OCI-LY1 (cell line): ENCODE measurements around the gene RASL10A.

Source experiments
- H2AFZ ChIP-seq: fragments of 200-600 bp; sonication (generic), shearing (Covaris generic); 2 replicates; pipeline ENCODE4 v1.6.0; 2014; ENCODE audit warnings: antibody characterized with exemption, mild to moderate bottlenecking, low read length
- H3F3A ChIP-seq: fragments of 200-600 bp; sonication (generic), shearing (Covaris generic); 2 replicates; pipeline ENCODE4 v1.6.0; 2014; ENCODE audit warnings: mild to moderate bottlenecking, antibody characterized with exemption, low read length, moderate library complexity; ENCODE audit not compliant: insufficient read depth
- H3K27ac ChIP-seq: fragments of 200-600 bp; sonication (generic); 2 replicates; pipeline ENCODE4 v1.5.1; 2014; ENCODE audit warnings: low read length, mixed run types, mild to moderate bottlenecking, low read depth; ENCODE audit not compliant: poor library complexity, severe bottlenecking
- H3K27me3 ChIP-seq: fragments of 200-600 bp; sonication (generic); 2 replicates; pipeline ENCODE4 v1.6.0; 2014; ENCODE audit warnings: antibody characterized with exemption, mild to moderate bottlenecking, low read length, moderate library complexity; ENCODE audit not compliant: insufficient read depth
- H3K36me3 ChIP-seq: fragments of 200-600 bp; sonication (generic); 2 replicates; pipeline ENCODE4 v1.6.1; 2014; ENCODE audit warnings: mild to moderate bottlenecking, antibody characterized with exemption, low read length, moderate library complexity, mixed read lengths; ENCODE audit not compliant: insufficient read depth
- H3K4me1 ChIP-seq: fragments of 200-600 bp; sonication (generic); 2 replicates; pipeline ENCODE4 v1.5.1; 2014; ENCODE audit warnings: mild to moderate bottlenecking, low read length, moderate library complexity; ENCODE audit not compliant: insufficient read depth, severe bottlenecking
- H3K4me2 ChIP-seq: fragments of 200-600 bp; sonication (generic), shearing (Covaris generic); 2 replicates; pipeline ENCODE4 v1.6.1; 2014; ENCODE audit warnings: low read length
- H3K4me3 ChIP-seq: fragments of 200-600 bp; sonication (generic); 2 replicates; pipeline ENCODE4 v1.5.1; 2014; ENCODE audit warnings: low read length, low read depth, mild to moderate bottlenecking, mixed read lengths; ENCODE audit not compliant: poor library complexity, severe bottlenecking
- H3K79me2 ChIP-seq: fragments of 200-600 bp; shearing (Covaris generic); 2 replicates; pipeline ENCODE4 v1.6.1; 2016; ENCODE audit warnings: mixed run types, low read length, mixed read lengths; ENCODE audit not compliant: insufficient read depth
- H3K9ac ChIP-seq: fragments of 200-600 bp; sonication (generic), shearing (Covaris generic); 2 replicates; pipeline ENCODE4 v1.6.1; 2014; ENCODE audit warnings: mild to moderate bottlenecking, low read length, mixed read lengths
- H3K9me2 ChIP-seq: fragments of 200-600 bp; sonication (generic), shearing (Covaris generic); 2 replicates; pipeline ENCODE4 v1.6.1; 2014; ENCODE audit warnings: low read depth, mild to moderate bottlenecking, low read length, mixed read lengths
- H3K9me3 ChIP-seq: fragments of 200-600 bp; shearing (Covaris generic); 2 replicates; pipeline ENCODE4 v1.6.1; 2014; ENCODE audit warnings: low read length, mixed read lengths
- H4K20me1 ChIP-seq: fragments of 200-600 bp; sonication (generic), shearing (Covaris generic); 2 replicates; pipeline ENCODE4 v1.6.0; 2016; ENCODE audit warnings: mild to moderate bottlenecking, low read length; ENCODE audit not compliant: insufficient read depth
- CTCF ChIP-seq: fragments of 200-600 bp; sonication (generic), shearing (Covaris generic); IDR thresholded peaks from 2 replicates; pipeline ENCODE4 v1.5.1; 2017; ENCODE audit warnings: mild to moderate bottlenecking, antibody characterized with exemption, low read length, moderate library complexity, mixed read lengths
- EZH2 ChIP-seq: fragments of 200-600 bp; sonication (generic), shearing (Covaris generic); IDR thresholded peaks from 2 replicates; pipeline ENCODE4 v1.8.0; 2017; ENCODE audit warnings: borderline replicate concordance, mixed run types, mild to moderate bottlenecking, antibody characterized with exemption, low read length, moderate library complexity, mixed read lengths

Gene RASL10A

GRCh38 chr22:29334696-29335344 is 19.3 kb upstream of the RASL10A start:
- peaks cover 96% of the 10 kb centered on the region for H3K36me3 ChIP-seq
- no peaks in the 10 kb centered on the region for H3K27me3 ChIP-seq
- no peak overlapping the region for H3K27ac ChIP-seq
- no peak overlapping the region for H2AFZ ChIP-seq
- H3K9me3 ChIP-seq: no peaks in the 10 kb centered on the region
- no peak overlapping the region for H3K4me2 ChIP-seq
- H4K20me1 ChIP-seq: no peaks in the 10 kb centered on the region
- TF ChIP-seq CTCF (no peak), EZH2 (no peak)
- H3K4me1 ChIP-seq: no peaks in the 10 kb centered on the region
- H3F3A ChIP-seq: no peaks in the 10 kb centered on the region
- no peak overlapping the region for H3K9ac ChIP-seq
- H3K79me2 ChIP-seq: no peaks in the 10 kb centered on the region
- H3K4me3 ChIP-seq: no peak overlapping the region
- no peaks in the 10 kb centered on the region for H3K9me2 ChIP-seq

- Histone ChIP-seq H4K20me1 (no peaks in the 10 kb centered on the region), H3K9me3 (no peaks in the 10 kb centered on the region)
Observed at GRCh38 chr22:29334148-29334547, 18.7 kb upstream of the RASL10A start.

GRCh38 chr22:29332886-29333496 is 17.5 kb upstream of the RASL10A start:
- Histone ChIP-seq H3K4me1 (no peaks in the 10 kb centered on the region), H3K36me3 (peaks cover 97% of the 10 kb centered on the region), H3K79me2 (no peaks in the 10 kb centered on the region), H3K4me3 (no peak overlapping the region), H3F3A (no peaks in the 10 kb centered on the region), H3K27ac (no peak overlapping the region), H3K9me3 (no peaks in the 10 kb centered on the region), H3K9ac (no peak overlapping the region), H3K9me2 (no peaks in the 10 kb centered on the region), H4K20me1 (no peaks in the 10 kb centered on the region), H3K4me2 (no peak overlapping the region), H3K27me3 (no peaks in the 10 kb centered on the region), H2AFZ (no peak overlapping the region)
- TF ChIP-seq EZH2 (no peak), CTCF (no peak)

More at GRCh38 chr22:29334148-29334547, 18.7 kb upstream of the RASL10A start:
- no peak for TF ChIP-seq EZH2
- no peak for TF ChIP-seq CTCF
- Histone ChIP-seq H3K4me1 (no peaks in the 10 kb centered on the region), H3K4me2 (no peak overlapping the region), H3K27ac (no peak overlapping the region), H3F3A (no peaks in the 10 kb centered on the region), H2AFZ (no peak overlapping the region), H3K9ac (no peak overlapping the region), H3K36me3 (peaks cover 97% of the 10 kb centered on the region), H3K27me3 (no peaks in the 10 kb centered on the region), H3K4me3 (no peak overlapping the region), H3K9me2 (no peaks in the 10 kb centered on the region), H3K79me2 (no peaks in the 10 kb centered on the region)
